NK-92 (cell line): Measurements from ENCODE around the gene CDKL2.
"Not testable (repeated sequence)": the region's sequence is repeated elsewhere in the genome, so short reads cannot be mapped to it uniquely, and the experiment has no call there.

Experiments
- DNase-seq: peaks from one replicate; lab custom pipeline; 2025; ENCODE audit not compliant: unreplicated experiment; lab: John Stamatoyannopoulos, UW

Gene CDKL2

DNA sequence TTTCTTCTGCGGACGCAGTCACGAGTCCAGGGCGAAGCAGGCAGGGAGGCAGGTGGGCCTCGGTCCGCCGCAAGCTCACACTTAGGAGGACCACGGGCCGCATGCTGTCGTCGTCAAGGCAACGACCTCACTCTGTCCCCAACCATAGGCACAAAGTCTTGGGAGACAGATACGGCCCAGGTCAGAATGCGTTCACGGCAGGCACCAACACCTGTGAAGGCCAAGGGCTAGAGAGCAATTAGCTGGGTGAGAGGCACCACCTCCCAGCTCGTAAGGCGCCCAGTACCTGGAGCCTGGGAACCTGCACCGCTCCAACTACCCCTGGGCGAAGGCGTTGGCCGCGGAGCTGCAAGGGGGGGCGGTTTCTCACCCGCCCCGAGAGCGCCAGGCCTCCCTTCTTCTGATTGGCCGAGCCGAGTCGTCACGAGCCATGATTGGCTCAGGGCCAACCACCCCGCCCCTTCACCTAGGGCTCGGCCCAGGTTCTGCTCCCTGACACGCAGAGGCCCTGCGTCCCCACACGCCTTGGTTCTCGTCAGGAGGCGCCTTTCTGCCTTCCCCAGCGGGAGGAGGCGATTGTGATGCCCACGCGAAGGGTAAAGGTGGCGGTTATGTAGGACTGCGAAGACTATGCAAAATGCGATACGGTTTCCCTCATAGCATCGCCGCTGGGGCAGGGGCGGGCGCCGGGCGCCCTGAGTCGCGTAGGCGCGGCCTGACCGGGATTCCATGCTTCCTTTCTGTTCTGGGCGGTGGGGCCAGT lies at the start of gene CDKL2:
TSS of gene CDKL2 (minus strand) at position 355 of the 763 bp plus-strand sequence. CDS start 4,540 bp downstream, outside the sequence.
- DNase-seq = peak; percentile 50

DNA sequence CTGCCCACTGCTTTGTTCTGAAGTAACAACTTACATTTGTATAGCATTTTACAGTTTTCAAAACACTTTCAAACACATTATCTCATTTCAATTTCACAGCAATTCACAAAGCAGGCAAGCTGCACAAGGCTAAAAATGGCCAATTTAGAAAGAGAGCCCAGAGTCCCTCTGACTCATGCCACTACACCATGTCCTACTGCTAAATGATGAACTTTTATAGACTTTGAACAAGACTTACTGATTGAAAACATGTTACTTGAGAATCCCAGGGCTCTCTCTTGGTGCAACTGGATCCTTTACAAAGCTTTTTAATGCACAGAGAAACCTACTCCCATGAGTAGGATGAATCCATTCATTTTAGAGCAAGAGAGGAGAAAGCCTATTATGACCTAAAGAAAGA lies 48.6 kb upstream of the CDKL2 start:
- no peak for DNase-seq

DNA sequence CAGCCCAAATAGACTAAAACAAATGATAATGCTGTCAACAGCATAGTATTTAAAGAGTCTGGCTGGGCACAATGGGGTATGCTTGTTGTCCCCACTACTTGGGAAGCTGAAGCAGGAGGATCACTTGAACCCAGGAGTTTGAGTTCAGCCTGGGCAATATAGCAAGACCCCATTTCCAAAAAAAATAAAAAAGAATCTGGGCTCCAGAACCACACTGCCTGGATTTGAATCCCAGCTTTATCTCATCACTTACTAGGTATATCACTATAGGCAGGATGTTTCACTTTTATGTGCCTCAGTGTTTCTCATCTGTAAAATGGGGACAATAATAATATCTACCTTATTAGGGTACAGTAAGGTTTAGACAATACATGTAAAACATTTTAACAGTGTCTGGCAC lies 48.1 kb upstream of the CDKL2 start:
- no peak for DNase-seq

DNA sequence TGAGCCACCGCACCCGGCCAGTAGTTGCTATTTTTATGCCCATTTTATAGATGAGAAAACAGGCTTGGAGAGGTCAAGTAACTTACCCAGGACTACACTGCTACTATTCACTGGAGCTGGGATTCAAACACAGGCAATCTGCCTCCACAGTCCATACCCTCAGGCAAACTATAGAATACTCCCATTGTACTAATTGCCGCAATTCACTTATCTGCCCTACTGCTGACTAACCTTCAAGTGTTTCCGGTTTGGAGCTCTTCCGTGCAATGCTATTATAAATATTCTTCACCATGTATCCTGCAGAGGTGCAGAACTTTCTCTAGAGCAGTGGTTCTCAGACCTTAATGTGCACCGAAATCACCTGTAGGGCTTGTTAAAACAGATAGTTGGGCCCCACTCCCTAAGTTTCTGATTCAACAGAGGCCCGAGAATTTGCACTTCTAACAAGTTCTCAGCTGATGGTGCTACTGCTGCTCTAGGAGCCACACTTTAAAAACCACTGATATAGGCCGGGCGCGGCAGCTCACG lies 44.7 kb upstream of the CDKL2 start:
- DNase-seq = no peak

DNA sequence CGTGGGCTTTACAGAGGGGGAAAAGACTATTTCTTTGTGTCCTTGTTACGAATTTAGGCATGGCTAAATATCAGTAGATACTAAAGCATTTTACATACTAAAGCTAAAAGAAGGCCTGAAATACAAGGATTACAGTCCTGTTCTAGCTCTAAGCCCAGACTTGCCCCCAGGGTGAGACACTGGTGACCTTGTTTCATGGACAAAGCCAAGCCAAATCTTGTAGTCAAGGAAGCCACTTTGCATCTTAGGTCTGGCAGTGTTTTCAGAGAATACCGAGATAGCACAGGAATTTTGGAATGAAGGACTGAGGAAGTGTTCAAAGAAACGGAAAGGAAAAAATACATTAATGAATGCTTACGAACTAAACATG lies 43.6 kb upstream of the CDKL2 start:
- DNase-seq = no peak

DNA sequence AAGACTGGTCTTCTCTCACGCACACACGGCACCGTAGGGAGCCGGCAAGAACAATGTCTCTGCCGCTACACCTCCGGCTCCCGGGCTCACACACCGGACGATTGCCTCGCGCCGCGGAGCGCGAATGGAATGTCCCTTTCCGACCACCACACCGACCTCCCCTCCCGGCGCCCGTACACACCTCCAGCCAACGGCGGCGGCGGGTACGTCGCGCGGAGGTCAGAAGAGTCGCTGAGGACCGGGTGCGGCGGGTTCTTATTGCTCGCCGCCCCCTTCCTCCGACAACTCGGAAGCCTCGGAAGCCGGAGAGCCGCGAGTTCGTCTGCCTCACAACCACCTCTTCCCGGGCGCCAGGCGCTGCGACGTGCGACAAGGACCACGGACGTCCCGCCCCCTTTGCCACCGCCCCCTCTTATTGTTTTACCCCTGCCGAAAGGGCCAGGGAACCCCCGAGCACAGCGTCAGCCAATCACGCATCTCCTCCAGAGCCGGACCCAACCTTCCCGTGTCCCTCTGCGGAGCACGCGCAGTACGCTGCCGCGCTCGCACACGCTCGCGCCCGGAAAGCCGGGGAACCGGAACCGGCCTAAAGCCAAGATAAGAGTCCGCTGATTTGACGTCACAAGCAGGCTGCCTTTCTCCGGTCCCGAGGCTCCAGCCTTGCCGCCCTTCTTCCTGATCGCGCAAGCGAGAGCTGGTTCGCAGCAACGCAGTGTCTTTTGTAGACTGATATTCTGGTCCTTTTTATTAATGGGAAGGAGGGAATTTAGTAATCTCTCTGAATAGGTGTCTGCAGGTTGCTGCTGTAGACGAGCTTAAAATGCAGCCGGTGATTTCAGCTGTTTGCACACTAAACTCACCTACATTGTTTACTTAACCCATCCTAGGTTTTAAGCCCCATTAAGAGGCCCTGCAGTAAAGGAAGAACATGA lies 43.0 kb upstream of the CDKL2 start, which contains the start of gene G3BP2:
TSS of gene G3BP2 (minus strand) at position 385 of the 932 bp plus-strand sequence. CDS start 11,386 bp downstream, outside the sequence.
- DNase-seq = peak; percentile 82

DNA sequence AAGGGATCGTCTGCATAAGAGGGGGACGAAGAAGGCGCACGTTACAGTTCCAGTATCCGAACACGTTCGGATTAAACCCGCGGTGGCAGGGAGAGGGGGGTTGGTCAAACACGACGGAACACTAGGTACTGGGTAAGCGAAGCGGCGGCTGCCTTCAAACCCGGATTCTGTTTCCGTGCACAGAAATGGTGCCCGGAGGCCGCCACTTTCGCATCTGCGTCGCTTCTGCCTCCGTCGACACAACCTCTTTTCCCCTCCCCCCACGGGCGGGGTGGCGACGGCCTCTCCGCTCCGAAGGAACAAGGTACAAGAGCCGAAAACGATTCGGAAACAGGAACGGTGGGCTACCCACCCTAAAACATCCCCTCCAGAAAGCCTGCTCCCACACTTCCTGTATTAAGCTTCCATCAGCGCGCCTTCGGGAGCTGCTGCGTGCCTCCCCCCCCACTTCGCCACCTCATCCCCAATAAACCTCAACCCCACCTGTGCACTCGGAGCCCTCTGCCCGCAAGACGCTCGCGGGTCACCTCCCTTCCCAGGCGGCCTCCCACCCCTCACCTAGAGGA lies 42.2 kb upstream of the CDKL2 start:
- no peak for DNase-seq

DNA sequence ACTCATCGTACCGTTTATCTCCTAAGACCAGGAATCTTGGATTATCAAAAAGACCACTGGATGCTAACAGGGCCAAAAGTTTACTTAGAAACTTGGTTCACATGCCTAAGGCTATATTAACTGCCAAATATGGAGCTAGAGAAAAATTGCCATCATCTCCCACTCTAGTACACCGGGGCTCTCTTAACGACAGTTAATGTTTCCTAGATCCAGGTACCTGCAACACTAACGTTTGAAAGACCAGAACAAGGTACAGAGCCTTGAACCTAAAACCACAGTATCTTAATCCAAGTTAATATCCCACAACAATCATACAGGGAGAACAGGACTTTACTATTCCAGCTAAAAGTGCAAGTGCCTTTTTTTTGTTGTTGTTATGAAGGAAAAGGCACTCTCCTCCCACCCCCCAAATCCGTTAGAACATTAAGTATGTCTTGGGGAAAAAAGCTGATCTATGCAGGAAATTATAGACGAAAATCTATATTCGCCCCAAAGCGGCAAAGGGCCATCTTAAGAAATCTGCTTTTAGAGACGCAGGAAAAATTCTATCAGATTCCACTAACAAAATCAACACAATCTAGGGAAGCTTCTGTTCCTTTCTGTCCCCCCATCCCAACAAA lies 41.6 kb upstream of the CDKL2 start:
- DNase-seq = no peak

DNA sequence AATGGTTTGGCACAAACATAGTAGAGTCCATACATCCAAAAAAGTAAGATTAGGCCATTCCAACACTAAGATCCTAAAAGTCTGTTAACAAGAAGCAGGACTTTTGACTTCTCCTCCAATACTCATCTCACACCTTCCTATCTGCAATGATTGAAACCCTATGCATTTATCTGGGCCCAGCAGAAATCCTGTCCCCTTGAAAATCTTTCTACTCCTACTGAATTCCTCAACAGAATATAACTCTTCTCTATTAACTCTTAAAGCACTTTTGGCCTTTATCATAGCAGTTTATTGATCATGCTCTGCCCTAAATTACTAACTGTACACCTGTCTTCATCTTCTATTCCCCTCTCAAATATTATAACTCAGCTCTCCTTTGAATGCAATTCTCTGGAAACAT lies 38.3 kb upstream of the CDKL2 start:
- DNase-seq = no peak

DNA sequence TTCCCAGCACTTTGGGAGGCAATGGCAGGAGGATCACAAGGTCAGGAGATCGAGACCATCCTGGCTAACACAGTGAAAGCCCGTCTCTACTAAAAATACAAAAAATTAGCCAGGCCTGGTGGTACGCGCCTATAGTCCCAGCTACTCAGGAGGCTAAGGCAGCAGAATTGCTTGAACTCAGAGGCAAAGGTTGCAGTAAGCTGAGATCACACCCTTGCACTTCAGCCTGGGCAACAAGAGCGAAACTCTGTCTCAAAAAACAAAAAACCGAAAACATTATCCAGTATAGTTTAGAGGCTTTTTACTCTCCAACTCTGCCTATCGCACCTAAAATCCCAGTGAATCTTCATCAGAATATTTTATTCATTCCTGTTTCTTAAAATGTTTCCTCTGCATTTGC lies 37.3 kb upstream of the CDKL2 start:
- not testable (repeated sequence) for DNase-seq

DNA sequence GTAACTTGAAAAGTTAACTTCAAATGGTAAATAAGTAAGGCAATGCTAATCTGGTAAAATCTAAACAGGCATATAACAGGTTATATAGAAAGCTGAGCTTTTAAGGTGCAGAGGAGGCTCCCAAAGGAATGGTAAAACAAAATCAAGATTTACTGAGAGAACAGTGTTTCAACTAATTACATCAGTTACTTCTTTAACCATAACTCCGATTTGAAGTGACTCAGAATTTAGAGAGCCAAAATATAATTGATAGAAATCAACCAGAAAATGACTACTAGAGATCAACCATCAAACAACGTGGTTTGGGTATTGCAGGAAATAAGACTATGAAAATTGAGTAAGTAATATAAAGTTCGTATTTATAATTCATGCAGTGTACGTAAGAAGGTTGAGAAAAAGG lies 36.0 kb upstream of the CDKL2 start:
- DNase-seq = no peak

DNA sequence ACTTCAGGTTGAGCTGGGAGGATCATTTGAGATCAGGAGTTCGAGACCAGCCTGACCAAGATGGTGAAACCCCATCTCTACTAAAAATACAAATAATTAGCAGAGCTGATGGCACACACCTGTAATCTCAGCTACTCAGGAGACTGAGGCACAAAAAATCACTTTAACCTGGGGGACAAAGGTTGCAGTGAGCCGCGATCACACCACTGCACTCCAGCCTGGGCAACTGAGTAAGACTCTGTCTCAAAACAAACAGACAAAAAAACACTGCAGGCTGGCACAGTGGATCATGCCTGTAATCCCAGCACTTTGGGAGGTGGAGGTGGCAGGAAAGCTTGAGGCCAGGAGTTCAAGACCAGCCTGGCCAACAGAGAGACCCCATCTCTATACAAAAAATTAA lies 34.3 kb upstream of the CDKL2 start:
- not testable (repeated sequence) for DNase-seq

DNA sequence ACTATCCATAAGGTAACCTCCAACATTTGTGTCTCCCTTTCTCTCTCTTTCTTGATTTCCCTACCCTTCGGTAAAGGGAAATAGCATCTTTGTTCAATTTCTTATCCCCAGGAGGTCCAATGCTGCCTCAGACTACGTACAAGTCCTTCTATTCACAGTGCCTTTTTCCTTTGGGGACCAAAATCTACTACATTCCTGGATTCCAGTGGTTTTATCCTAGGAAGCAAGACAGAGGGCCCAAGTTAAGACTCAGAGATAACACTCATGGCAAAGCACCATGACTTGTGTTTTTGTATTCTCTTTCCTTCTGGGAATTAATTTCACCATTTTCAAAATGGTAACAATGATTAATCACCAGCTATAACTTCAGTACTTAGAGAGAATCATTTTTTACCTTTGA lies 32.3 kb upstream of the CDKL2 start:
- no peak for DNase-seq

DNA sequence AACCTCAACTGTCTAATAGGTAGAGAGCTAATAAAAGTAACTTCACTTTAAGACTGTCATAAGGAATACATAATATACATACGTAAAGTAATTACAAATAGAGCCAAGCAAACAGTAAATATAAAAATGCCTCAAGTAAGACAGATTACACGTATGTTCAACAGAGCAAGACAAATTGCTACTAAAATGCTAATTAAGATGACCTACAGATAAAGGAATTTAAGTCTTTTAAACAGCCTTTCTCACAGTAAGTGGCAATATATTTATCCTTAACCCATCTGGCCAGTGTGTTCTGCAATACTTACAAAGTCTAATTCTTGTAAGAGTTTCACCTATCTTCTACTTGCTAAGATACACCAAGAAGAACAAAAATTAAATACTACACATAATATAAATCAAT lies 30.2 kb upstream of the CDKL2 start:
- DNase-seq = no peak

DNA sequence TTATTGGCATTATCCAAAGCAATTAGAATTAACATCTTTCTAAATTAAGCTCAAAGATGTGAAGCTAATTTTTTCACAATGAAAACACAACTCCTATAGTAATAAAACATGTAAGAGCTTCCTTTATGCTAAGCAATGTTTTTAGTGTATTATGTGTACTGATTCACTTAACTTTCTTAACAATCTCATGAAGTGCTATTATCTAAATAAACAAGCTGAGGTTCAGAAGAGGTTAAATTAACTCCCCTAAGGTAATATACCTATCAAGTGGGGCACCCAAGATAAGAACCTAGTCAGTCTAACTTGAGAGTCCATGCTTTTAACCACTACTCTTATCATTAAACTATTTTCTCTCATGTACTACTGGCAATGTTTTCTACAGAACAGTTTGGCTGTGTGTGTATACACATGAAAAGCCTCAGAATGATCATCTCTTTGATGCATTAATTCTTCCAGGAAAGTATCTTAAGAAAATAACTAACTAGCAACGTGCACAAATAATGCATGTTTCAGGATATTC lies 29.2 kb upstream of the CDKL2 start:
- no peak for DNase-seq

DNA sequence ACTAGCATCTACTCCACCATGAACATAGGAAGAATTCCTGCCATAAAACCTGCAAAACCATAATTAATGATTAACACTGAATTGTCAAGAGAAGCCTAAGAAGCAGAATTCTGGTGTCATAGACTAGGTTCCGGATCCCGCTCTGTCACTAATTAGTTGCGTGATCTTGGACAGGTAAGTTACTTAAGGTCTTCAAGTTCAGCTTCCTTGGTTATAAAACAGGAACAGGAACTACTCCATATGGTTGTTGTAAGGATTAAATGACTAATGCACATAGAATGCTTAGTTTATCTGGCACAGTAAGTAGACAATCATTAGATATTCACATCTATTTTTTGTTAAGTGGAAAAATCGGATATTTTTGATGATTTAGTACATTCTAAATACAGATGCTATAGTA lies 28.5 kb upstream of the CDKL2 start:
- DNase-seq = no peak

DNA sequence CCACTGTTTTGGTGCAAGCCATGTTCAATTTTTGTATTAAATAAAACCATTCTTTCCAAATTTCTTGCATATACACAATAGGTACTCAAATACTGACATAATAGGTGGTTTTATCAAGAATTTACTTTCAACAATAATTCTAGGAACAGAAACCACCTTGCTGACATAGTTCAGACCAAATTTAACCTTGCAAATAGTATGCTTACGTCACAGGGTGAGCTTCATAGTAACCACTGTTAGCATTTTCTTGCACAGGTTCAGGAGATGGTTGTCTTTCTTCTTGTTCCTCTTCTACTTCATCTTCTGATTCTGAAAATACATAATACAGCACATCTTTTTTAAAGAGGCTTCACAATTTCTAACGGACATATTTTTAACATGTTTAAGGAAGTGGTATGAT lies 25.2 kb upstream of the CDKL2 start:
- no peak for DNase-seq

DNA sequence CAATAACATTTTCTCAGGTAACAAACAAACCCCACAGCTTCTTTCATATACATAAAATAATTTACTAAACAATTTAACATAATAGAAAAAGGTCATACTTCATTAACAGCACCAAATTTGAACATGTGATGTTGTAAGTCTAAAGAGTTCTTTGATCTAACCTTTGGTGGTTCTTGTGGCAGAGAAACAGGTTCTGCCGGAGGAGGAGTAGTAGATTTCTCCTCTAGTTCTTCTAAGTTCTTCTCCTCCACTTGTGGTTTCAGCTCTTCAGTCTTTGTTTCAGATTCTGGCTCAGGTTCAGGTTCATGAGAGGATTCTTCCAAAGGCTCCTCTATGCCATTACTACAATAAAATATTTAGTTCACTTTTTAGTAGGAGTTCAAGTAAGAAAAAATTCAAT lies 24.6 kb upstream of the CDKL2 start:
- no peak for DNase-seq

DNA sequence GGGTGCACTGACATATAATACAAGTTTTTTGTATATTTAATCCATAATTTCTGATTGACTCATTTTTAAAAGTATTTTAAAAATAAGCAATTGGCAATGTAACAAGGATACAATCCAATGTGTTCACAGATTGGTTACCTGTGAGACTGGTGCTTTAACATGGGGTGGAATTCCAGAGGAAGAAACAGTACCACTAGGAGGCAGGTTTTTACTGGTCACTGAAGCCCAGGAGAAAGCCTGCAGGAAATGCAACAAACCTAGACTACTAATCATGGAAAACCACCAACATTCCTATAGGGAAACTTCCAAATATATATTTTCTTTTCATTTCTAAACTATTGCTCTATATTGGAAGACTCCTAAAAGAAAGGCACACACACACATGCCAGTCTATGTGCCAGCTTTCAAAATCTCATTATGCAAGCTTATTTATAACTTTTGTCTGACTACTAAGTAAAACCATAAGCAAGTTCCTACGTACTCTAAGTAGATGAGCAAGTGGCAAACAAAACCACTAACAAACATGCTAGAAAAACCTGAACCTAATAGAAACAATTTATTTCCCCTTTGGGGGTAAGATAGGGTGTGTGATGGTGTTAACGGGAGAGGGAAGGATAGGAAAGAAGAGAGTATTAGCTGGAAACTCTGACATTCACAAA lies 23.6 kb upstream of the CDKL2 start:
- no peak for DNase-seq

DNA sequence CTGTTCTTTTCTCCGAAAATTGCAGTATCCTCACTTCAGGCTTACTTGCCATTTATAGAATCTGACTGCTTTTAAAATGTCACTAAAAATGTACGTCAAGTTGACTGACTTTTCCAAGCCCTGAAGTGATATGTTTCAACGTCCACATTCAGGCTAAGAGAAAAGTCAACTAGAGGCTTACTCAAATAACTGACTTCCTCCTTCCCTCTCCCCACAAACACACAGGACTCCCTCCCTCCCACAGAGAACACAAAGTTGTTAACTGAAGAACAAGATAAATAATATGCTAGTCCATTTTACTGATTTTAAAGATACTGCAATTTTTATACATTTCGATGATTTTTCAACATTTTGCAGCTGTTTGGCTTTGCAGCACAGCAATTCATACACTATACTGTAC lies 13.8 kb upstream of the CDKL2 start:
- DNase-seq = no peak
